ENCODE measurements around the gene MET. TPM values are rescaled to one million over a fixed set of nuclear protein-coding genes. Genes with fewer than 3 reads are reported as not detected.
"Not testable (repeated sequence)": the region's sequence is repeated elsewhere in the genome, so short reads cannot be mapped to it uniquely, and the experiment has no call there.

MET gene
- total RNA-seq, 1 donor from 2014 or later = 23.6 TPM

GRCh38 chr7:116740755-116741462 lies 68.9 kb downstream of the MET start:
- H3K9me3 Mint-ChIP-seq (ENCODE audit: low read depth) = peaks cover under 1% of the 10 kb centered on the region
- no peak overlapping the region for H3K27ac Mint-ChIP-seq (ENCODE audit: unreplicated experiment)
- H3K4me1 Mint-ChIP-seq (ENCODE audit: low read depth) = peaks cover 21% of the 10 kb centered on the region
- no peak for DNase-seq (ENCODE audit: low spot score)
- H3K4me3 Mint-ChIP-seq (ENCODE audit: unreplicated experiment) = no peak overlapping the region
- no peaks in the 10 kb centered on the region for H3K27me3 Mint-ChIP-seq (ENCODE audit: low read depth)
- TF ChIP-seq CTCF (IDR thresholded peaks at IDR 0.05) = no peak
- H3K36me3 Mint-ChIP-seq (ENCODE audit: low read depth) = peaks cover 23% of the 10 kb centered on the region

GRCh38 chr7:116741625-116742316 lies 69.8 kb downstream of the MET start:
- Mint-ChIP-seq H3K9me3 (ENCODE audit: low read depth) (peaks cover 3% of the 10 kb centered on the region), H3K36me3 (ENCODE audit: low read depth) (peaks cover 22% of the 10 kb centered on the region), H3K4me3 (ENCODE audit: unreplicated experiment) (no peak overlapping the region), H3K4me1 (ENCODE audit: low read depth) (peaks cover 21% of the 10 kb centered on the region), H3K27me3 (ENCODE audit: low read depth) (no peaks in the 10 kb centered on the region), H3K27ac (ENCODE audit: unreplicated experiment) (no peak overlapping the region)
- DNase-seq (ENCODE audit: low spot score) = no peak
- TF ChIP-seq CTCF (IDR thresholded peaks at IDR 0.05) = no peak

- peaks cover 27% of the 10 kb centered on the region for H3K36me3 Mint-ChIP-seq (ENCODE audit: low read depth)
- H3K9me3 Mint-ChIP-seq (ENCODE audit: low read depth) = peaks cover 9% of the 10 kb centered on the region
- H3K4me3 Mint-ChIP-seq (ENCODE audit: unreplicated experiment) = no peak overlapping the region
- TF ChIP-seq CTCF (IDR thresholded peaks at IDR 0.05) = no peak
- no peak for DNase-seq (ENCODE audit: low spot score)
- H3K27me3 Mint-ChIP-seq (ENCODE audit: low read depth) = no peaks in the 10 kb centered on the region
- H3K4me1 Mint-ChIP-seq (ENCODE audit: low read depth) = peaks cover 19% of the 10 kb centered on the region
- H3K27ac Mint-ChIP-seq (ENCODE audit: unreplicated experiment) = no peak overlapping the region
Observed at GRCh38 chr7:116742641-116743040, 70.6 kb downstream of the MET start.

GRCh38 chr7:116743835-116744234 lies 71.8 kb downstream of the MET start:
- Mint-ChIP-seq H3K4me1 (ENCODE audit: low read depth) (peaks cover 19% of the 10 kb centered on the region), H3K36me3 (ENCODE audit: low read depth) (peaks cover 37% of the 10 kb centered on the region), H3K9me3 (ENCODE audit: low read depth) (peaks cover 18% of the 10 kb centered on the region)
- not testable (repeated sequence) for H3K27ac Mint-ChIP-seq (ENCODE audit: unreplicated experiment); H3K4me3 Mint-ChIP-seq (ENCODE audit: unreplicated experiment); H3K27me3 Mint-ChIP-seq (ENCODE audit: low read depth); DNase-seq (ENCODE audit: low spot score)

- DNase-seq (ENCODE audit: low spot score); H3K4me1 Mint-ChIP-seq (ENCODE audit: low read depth); H3K27me3 Mint-ChIP-seq (ENCODE audit: low read depth); H3K27ac Mint-ChIP-seq (ENCODE audit: unreplicated experiment); H3K4me3 Mint-ChIP-seq (ENCODE audit: unreplicated experiment): not testable (repeated sequence)
- H3K9me3 Mint-ChIP-seq (ENCODE audit: low read depth) = peaks cover 29% of the 10 kb centered on the region
- peaks cover 39% of the 10 kb centered on the region for H3K36me3 Mint-ChIP-seq (ENCODE audit: low read depth)
Observed at GRCh38 chr7:116746388-116746787, 74.4 kb downstream of the MET start.

GRCh38 chr7:116751070-116751469 lies 79.1 kb downstream of the MET start:
- DNase-seq (ENCODE audit: low spot score); H3K27me3 Mint-ChIP-seq (ENCODE audit: low read depth); H3K4me3 Mint-ChIP-seq (ENCODE audit: unreplicated experiment); H3K27ac Mint-ChIP-seq (ENCODE audit: unreplicated experiment); H3K4me1 Mint-ChIP-seq (ENCODE audit: low read depth): not testable (repeated sequence)
- Mint-ChIP-seq H3K36me3 (ENCODE audit: low read depth) (peaks cover 24% of the 10 kb centered on the region), H3K9me3 (ENCODE audit: low read depth) (peaks cover 27% of the 10 kb centered on the region)

Data from chondrocyte (in vitro differentiated cells).